H1 (cell line): ENCODE measurements around the gene ATP8B2. TPM values are rescaled to one million over a fixed set of nuclear protein-coding genes. Genes with fewer than 3 reads are reported as not detected.
"Not testable (repeated sequence)": the region's sequence is repeated elsewhere in the genome, so short reads cannot be mapped to it uniquely, and the experiment has no call there.

Experiments used
- CTCF ChIA-PET: fragments of 300-600 bp; sonication (Branson Sonifier 250); formaldehyde crosslinking; loops from one replicate; lab custom pipeline; 2021; ENCODE audit not compliant: partially characterized antibody; lab: Charles Lee
- POLR2A ChIA-PET: fragments of 300-600 bp; sonication (Branson Sonifier 250); formaldehyde crosslinking; loops from one replicate; lab custom pipeline; 2021; ENCODE audit warnings: inconsistent platforms; ENCODE audit not compliant: partially characterized antibody; lab: Charles Lee
- DNase-seq, 2 experiments: peaks; one replicate each; pipeline versions ENCODE4 v3.0.0 to v3.0.0-alpha.2; 2010 to 2022; ENCODE audit warnings: low spot score in 2 of 2, low read depth in 1 of 2, mixed read lengths in 1 of 2
- FAIRE-seq: peaks from 2 replicates; lab custom pipeline; 2011; peaks lifted over from hg19 to GRCh38; lab: Jason Lieb, UNC
- H2AFZ ChIP-seq: 2 replicates; pipeline ENCODE4 v1.8.1; 2012; ENCODE audit warnings: low read length, inconsistent platforms
- H2AK5ac ChIP-seq: 2 replicates; pipeline ENCODE4 v1.6.1; 2013; ENCODE audit warnings: low read depth, low read length
- H2BK120ac ChIP-seq: replicated peaks from 2 replicates; pipeline ENCODE3; 2013; ENCODE audit warnings: low read depth, low read length, inconsistent platforms
- H2BK12ac ChIP-seq: 2 replicates; pipeline ENCODE4 v1.6.1; 2013; ENCODE audit warnings: low read depth, low read length
- H2BK15ac ChIP-seq: 2 replicates; pipeline ENCODE4 v1.6.1; 2013; ENCODE audit warnings: low read length
- H2BK20ac ChIP-seq: 2 replicates; pipeline ENCODE4 v1.6.1; 2013; ENCODE audit warnings: low read length
- H2BK5ac ChIP-seq: 2 replicates; pipeline ENCODE4 v1.6.1; 2013; ENCODE audit warnings: low read depth, low read length
- H3K14ac ChIP-seq: 2 replicates; pipeline ENCODE4 v1.6.1; 2013; ENCODE audit warnings: inconsistent platforms; ENCODE audit not compliant: insufficient read length
- H3K18ac ChIP-seq: 2 replicates; pipeline ENCODE4 v1.6.1; 2013; ENCODE audit warnings: low read length; ENCODE audit errors: extremely low read depth
- H3K23ac ChIP-seq: 2 replicates; pipeline ENCODE4 v1.6.1; 2013; ENCODE audit warnings: inconsistent platforms; ENCODE audit not compliant: insufficient read length
- H3K23me2 ChIP-seq: 2 replicates; pipeline ENCODE4 v1.6.1; 2013; ENCODE audit warnings: low read depth, low read length
- H3K27ac ChIP-seq: 2 replicates; pipeline ENCODE4 v1.6.1; 2011; ENCODE audit warnings: low read depth, low read length, inconsistent platforms
- H3K27me3 ChIP-seq, 4 experiments: replicated peaks in 1 of 4; 1 replicate in 1 of 4; 2 replicates in 3 of 4; pipeline versions ENCODE4 v1.6.1 to v1.8.1; 2011 to 2013; ENCODE audit warnings: low read length in 3 of 4, mild to moderate bottlenecking in 3 of 4, inconsistent platforms in 2 of 4, mixed read lengths in 2 of 4, moderate library complexity in 1 of 4; ENCODE audit not compliant: control insufficient read depth in 3 of 4, insufficient read depth in 3 of 4; ENCODE audit errors: extremely low read depth in 1 of 4
- H3K36me3 ChIP-seq, 4 experiments: 2 replicates each; pipeline versions ENCODE4 v1.6.1 to v1.8.1; 2011 to 2013; ENCODE audit warnings: mild to moderate bottlenecking in 4 of 4, low read length in 3 of 4, moderate library complexity in 2 of 4, control low read depth in 1 of 4, inconsistent platforms in 1 of 4; ENCODE audit not compliant: insufficient read depth in 4 of 4, control insufficient read depth in 2 of 4
- H3K4ac ChIP-seq: replicated peaks from 2 replicates; pipeline ENCODE3; 2013; ENCODE audit warnings: low read length, low read depth, mixed read lengths, inconsistent platforms; ENCODE audit not compliant: insufficient read length
- H3K4me1 ChIP-seq, 4 experiments: replicated peaks in 1 of 4; 1 replicate in 1 of 4; 2 replicates in 3 of 4; pipeline versions ENCODE4 v1.6.1 to v1.8.1; 2011 to 2013; ENCODE audit warnings: low read length in 3 of 4, inconsistent platforms in 2 of 4, mixed read lengths in 1 of 4; ENCODE audit not compliant: insufficient read depth in 4 of 4, control insufficient read depth in 3 of 4
- H3K4me2 ChIP-seq, 2 experiments: 2 replicates each; pipeline versions ENCODE4 v1.6.1 to v1.8.1; 2011 to 2013; ENCODE audit warnings: low read depth in 2 of 2, low read length in 2 of 2, control low read depth in 1 of 2, inconsistent platforms in 1 of 2, mild to moderate bottlenecking in 1 of 2; ENCODE audit not compliant: insufficient read depth in 1 of 2
- H3K4me3 ChIP-seq, 4 experiments: fragments of 200-600, 300-600 bp in 1 of 4; sonication (generic), shearing (Covaris generic), sonication (Bioruptor Twin) in 1 of 4; 2 replicates each; pipeline versions ENCODE4 v1.5.1 to v1.8.1; 2011 to 2016; ENCODE audit warnings: low read length in 4 of 4, low read depth in 3 of 4, control low read depth in 2 of 4, inconsistent platforms in 2 of 4, mild to moderate bottlenecking in 2 of 4, mixed read lengths in 1 of 4, moderate library complexity in 1 of 4; ENCODE audit not compliant: insufficient read depth in 2 of 4; ENCODE audit errors: extremely low read depth in 1 of 4
- H3K56ac ChIP-seq: replicated peaks from 2 replicates; pipeline ENCODE3; 2013; ENCODE audit warnings: low read depth, mild to moderate bottlenecking, mixed read lengths, low read length, inconsistent platforms; ENCODE audit not compliant: insufficient read length
- H3K79me1 ChIP-seq: 2 replicates; pipeline ENCODE4 v1.6.1; 2013; ENCODE audit warnings: low read depth, low read length, control low read depth
- H3K79me2 ChIP-seq, 2 experiments: 2 replicates each; pipeline versions ENCODE4 v1.6.1 to v1.8.1; 2012 to 2013; ENCODE audit warnings: low read length in 2 of 2, mild to moderate bottlenecking in 2 of 2, inconsistent platforms in 1 of 2; ENCODE audit not compliant: insufficient read depth in 2 of 2, control insufficient read depth in 1 of 2
- H3K9ac ChIP-seq, 4 experiments: replicated peaks in 1 of 4; 1 replicate in 1 of 4; 2 replicates in 3 of 4; pipeline versions ENCODE4 v1.6.1 to v1.8.1; 2011 to 2013; ENCODE audit warnings: low read depth in 3 of 4, low read length in 3 of 4, control low read depth in 2 of 4, mild to moderate bottlenecking in 2 of 4, moderate library complexity in 2 of 4, inconsistent platforms in 1 of 4; ENCODE audit errors: extremely low read depth in 1 of 4
- H3K9me3 ChIP-seq, 2 experiments: 2 replicates each; pipeline versions ENCODE4 v1.6.1 to v1.8.1; 2012 to 2013; ENCODE audit warnings: mild to moderate bottlenecking in 2 of 2, moderate library complexity in 2 of 2, control low read depth in 1 of 2, inconsistent platforms in 1 of 2, low read depth in 1 of 2, low read length in 1 of 2, mixed read lengths in 1 of 2; ENCODE audit not compliant: insufficient read depth in 2 of 2
- H4K20me1 ChIP-seq, 2 experiments: replicated peaks in 1 of 2; 2 replicates each; pipeline versions ENCODE3 to v1.8.1; 2011 to 2013; ENCODE audit warnings: inconsistent platforms in 2 of 2, low read length in 2 of 2, mild to moderate bottlenecking in 1 of 2; ENCODE audit not compliant: insufficient read depth in 2 of 2, control insufficient read depth in 1 of 2
- H4K5ac ChIP-seq: 2 replicates; pipeline ENCODE4 v1.6.1; 2013; ENCODE audit warnings: low read length, low read depth, mixed read lengths, inconsistent platforms; ENCODE audit not compliant: insufficient read length
- H4K8ac ChIP-seq: 2 replicates; pipeline ENCODE4 v1.8.0; 2013; ENCODE audit warnings: mild to moderate bottlenecking, moderate library complexity, low read length, inconsistent platforms; ENCODE audit not compliant: insufficient read depth; ENCODE audit errors: extremely low read depth
- H4K91ac ChIP-seq: replicated peaks from 2 replicates; pipeline ENCODE3; 2013; ENCODE audit warnings: low read length, mixed read lengths, inconsistent platforms; ENCODE audit not compliant: insufficient read length
- WGBS, 2 experiments: shearing (Covaris generic) in 1 of 2; methylation state at CpG; one replicate each; pipeline versions ENCODE4 v1.1.6 to v1.1.7; 2013 to 2015; ENCODE audit warnings: low lambda C conversion rate in 2 of 2, mixed read lengths in 2 of 2, inconsistent platforms in 1 of 2, low coverage in 1 of 2, missing lambda C conversion rate in 1 of 2; ENCODE audit not compliant: insufficient replicate concordance in 2 of 2, insufficient coverage in 1 of 2, insufficient read length in 1 of 2; ENCODE audit errors: extremely low coverage in 1 of 2, missing lambda C conversion rate in 1 of 2; 5-methylcytosine and 5-hydroxymethylcytosine counted together
- polyA plus RNA-seq, 7 experiments: library from polyadenylated mRNA; depleted of rRNA in 3 of 7; stranded (reverse) in 5 of 7; unstranded in 2 of 7; fragments of >200 nt in 5 of 7; fragments of 200-250 nt in 2 of 7; gene quantifications; 1 replicate in 5 of 7; 2 replicates in 1 of 7; 4 replicates in 1 of 7; pipeline versions ENCODE4 v1.2.1 to v1.2.3, GENCODE V29; 2011 to 2013; ENCODE audit warnings: missing spikeins in 2 of 7, mixed read lengths in 2 of 7
- total RNA-seq: library from RNA; stranded (reverse); fragmentation: NEBNext Ultra II Directional; extraction: Animal tissue kit (Norgen Biotek cat#: 25700); gene quantifications from 2 replicates; pipeline ENCODE4 v1.2.1, GENCODE V29; 2021

ATP8B2 gene
- total and polyA plus RNA-seq, 2 of the 8 experiments (the other 6 are each of a cell fraction or from before 2014, with no cell fraction given) = 61.4 to 70.1 TPM

- FAIRE-seq, H3K9me3 ChIP-seq, H2BK12ac ChIP-seq, POLR2A ChIA-PET, H3K4me1 ChIP-seq, H2BK20ac ChIP-seq, H2BK15ac ChIP-seq, H3K79me1 ChIP-seq, H2BK120ac ChIP-seq, H4K91ac ChIP-seq, H4K20me1 ChIP-seq, H3K27ac ChIP-seq, H3K27me3 ChIP-seq, H3K4me3 ChIP-seq, H3K23ac ChIP-seq, H2BK5ac ChIP-seq, H3K36me3 ChIP-seq, H3K23me2 ChIP-seq, DNase-seq, H3K4me2 ChIP-seq, H3K14ac ChIP-seq, H3K56ac ChIP-seq, H3K79me2 ChIP-seq, H3K18ac ChIP-seq, H2AFZ ChIP-seq, H3K4ac ChIP-seq, H3K9ac ChIP-seq, H4K5ac ChIP-seq, H4K8ac ChIP-seq, H2AK5ac ChIP-seq: not testable (repeated sequence)
- WGBS, 2 experiments = 86% methylated on average over 4 of the region's 4 CpGs; no CpG with 5 or more reads in 1 of the 2 experiments
- CTCF ChIA-PET = interaction anchor here (0.6 to 3.4 kb wide), 2 partner anchors 16 to 948 kb away, joined by 3 to 9 read pairs; partner anchors contain the start of gene ENTREP3
Observed at GRCh38 chr1:154307670-154308270, 17.6 kb upstream of the ATP8B2 start.

- H2BK20ac ChIP-seq, H3K9ac ChIP-seq, H2BK5ac ChIP-seq, H3K14ac ChIP-seq, H3K4me2 ChIP-seq, FAIRE-seq, H4K91ac ChIP-seq, H4K8ac ChIP-seq, H3K4me1 ChIP-seq, H3K79me2 ChIP-seq, H2AFZ ChIP-seq, H3K79me1 ChIP-seq, H3K9me3 ChIP-seq, H3K36me3 ChIP-seq, H3K56ac ChIP-seq, H3K27ac ChIP-seq, H3K27me3 ChIP-seq, H4K5ac ChIP-seq, H2AK5ac ChIP-seq, H2BK120ac ChIP-seq, DNase-seq, H3K4ac ChIP-seq, H3K4me3 ChIP-seq, H3K18ac ChIP-seq, H3K23me2 ChIP-seq, H4K20me1 ChIP-seq, H2BK15ac ChIP-seq, H2BK12ac ChIP-seq, POLR2A ChIA-PET, H3K23ac ChIP-seq: not testable (repeated sequence)
- WGBS, 2 experiments = 87% methylated on average over 7 of the region's 7 CpGs; no CpG with 5 or more reads in 1 of the 2 experiments
- CTCF ChIA-PET = interaction anchor here (7.8 kb wide), 1 partner anchor 15 kb away, joined by 45 read pairs; the partner anchor contains the start of gene ATP8B2
Observed at GRCh38 chr1:154309136-154309535, 16.2 kb upstream of the ATP8B2 start.
